Stimulated activated naive CD8-positive, alpha-beta T cell treated with anti-CD3 and anti-CD28 coated beads, Interleukin-15, Interleukin-2, amounts not matched to agents 100 U/mL and 50 U/mL, for 24 hours (primary cell): ENCODE measurements around the gene TTC19.
A peak's percentile ranks its signal among the peaks of the same experiment; 100 is the strongest.
"Not testable (repeated sequence)": the region's sequence is repeated elsewhere in the genome, so short reads cannot be mapped to it uniquely, and the experiment has no call there.

Experiments
- ATAC-seq: fragments of 150-1000 bp; cut with Tn5 transposase; one replicate; pipeline ENCODE4 v1.10.0; 2021
- DNase-seq: peaks from one replicate; pipeline ENCODE4 v3.0.0; 2021

Gene TTC19

GRCh38 chr17:15973016-15973415, 26.6 kb upstream of the TTC19 start:
- ATAC-seq (peak; percentile 52), DNase-seq (no peak)

GRCh38 chr17:15973834-15974233, 25.8 kb upstream of the TTC19 start:
- ATAC-seq: no peak

GRCh38 chr17:15977894-15978293, 21.7 kb upstream of the TTC19 start:
- ATAC-seq: no peak
- DNase-seq: no peak

More at GRCh38 chr17:15973834-15974233, 25.8 kb upstream of the TTC19 start:
- no peak for DNase-seq

- DNase-seq: no peak
- ATAC-seq: no peak
These were observed 21.0 kb upstream of the TTC19 start for GRCh38 chr17:15978606-15979005.

- not testable (repeated sequence) for DNase-seq, ATAC-seq
These were observed 20.6 kb upstream of the TTC19 start for GRCh38 chr17:15979013-15979412.

- peak; percentile 35 for DNase-seq
- peak; percentile 100 for ATAC-seq
These were observed 18.4 kb upstream of the TTC19 start for GRCh38 chr17:15981208-15981607.

DNA sequence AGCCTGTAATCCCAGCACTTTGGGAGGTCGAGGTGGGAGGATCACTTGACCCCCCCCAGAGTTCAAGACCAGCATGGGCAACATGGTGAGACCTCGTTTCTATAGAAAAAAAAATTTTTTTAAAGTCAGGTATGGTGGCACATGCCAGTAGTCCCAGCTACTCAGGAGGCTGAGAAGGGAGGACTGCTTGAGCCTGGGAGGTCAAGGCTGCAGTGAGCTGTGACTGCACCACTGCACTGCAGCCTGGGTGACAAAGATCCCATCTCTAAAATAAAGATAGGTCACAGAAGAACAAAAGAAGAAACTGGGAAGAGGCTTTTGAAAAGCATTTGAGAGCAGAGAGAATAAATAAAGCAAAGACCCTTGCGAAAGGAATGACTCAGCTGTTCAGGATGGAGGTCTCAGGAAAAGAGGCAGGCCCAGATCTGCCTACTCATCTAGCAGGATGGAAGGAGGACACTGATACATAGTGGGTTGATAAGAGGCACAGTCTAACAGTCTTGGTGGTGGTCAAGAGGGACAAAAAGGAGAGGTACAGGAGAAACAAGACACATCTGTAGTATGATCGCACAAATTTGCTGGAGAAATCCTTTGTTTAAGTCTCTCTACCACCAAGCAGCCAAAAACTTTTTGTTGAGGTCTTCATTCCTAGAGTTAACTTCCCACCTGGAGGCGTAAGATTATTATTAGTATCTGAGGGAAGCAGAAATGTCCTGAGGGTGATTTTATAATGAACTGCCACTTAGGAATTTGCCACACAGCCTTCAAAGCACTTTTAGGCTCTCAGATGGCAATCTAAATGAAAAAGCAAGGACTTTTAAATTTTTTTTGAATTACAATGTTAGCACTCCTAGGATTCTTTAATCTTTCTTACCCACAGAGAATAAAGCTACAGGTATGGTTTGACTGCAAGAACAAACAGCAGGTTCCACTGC, 17.7 kb upstream of the TTC19 start:
- DNase-seq (no peak), ATAC-seq (no peak)

- no peak for DNase-seq
- ATAC-seq: no peak
These were observed 3.3 kb upstream of the TTC19 start for GRCh38 chr17:15996322-15996721.

DNA sequence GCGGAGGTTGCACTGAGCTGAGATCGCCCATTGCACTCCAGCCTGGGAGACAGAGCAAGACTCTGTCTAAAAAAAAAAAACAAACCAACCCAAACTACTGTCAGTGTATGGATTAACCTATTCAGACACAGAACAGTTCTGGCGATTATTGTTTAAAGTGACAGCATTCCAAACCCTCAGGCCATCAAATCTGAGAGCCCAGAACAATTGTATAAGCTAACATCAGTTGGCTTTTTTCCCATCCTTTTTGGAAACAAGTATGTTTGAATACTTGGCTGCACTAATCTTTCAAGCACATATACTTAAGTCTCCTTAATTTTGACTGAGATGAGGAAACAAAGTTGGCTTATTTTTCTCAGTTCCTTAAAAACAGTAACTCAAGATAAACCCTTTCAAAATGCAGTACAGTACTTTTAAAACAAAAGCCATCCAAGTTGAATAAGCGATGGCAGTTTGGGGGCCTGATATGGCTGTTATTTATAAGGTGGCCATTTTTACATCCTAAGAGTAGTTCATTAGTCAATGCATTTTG, 1.5 kb upstream of the TTC19 start:
- no peak for ATAC-seq
- DNase-seq: no peak

DNA sequence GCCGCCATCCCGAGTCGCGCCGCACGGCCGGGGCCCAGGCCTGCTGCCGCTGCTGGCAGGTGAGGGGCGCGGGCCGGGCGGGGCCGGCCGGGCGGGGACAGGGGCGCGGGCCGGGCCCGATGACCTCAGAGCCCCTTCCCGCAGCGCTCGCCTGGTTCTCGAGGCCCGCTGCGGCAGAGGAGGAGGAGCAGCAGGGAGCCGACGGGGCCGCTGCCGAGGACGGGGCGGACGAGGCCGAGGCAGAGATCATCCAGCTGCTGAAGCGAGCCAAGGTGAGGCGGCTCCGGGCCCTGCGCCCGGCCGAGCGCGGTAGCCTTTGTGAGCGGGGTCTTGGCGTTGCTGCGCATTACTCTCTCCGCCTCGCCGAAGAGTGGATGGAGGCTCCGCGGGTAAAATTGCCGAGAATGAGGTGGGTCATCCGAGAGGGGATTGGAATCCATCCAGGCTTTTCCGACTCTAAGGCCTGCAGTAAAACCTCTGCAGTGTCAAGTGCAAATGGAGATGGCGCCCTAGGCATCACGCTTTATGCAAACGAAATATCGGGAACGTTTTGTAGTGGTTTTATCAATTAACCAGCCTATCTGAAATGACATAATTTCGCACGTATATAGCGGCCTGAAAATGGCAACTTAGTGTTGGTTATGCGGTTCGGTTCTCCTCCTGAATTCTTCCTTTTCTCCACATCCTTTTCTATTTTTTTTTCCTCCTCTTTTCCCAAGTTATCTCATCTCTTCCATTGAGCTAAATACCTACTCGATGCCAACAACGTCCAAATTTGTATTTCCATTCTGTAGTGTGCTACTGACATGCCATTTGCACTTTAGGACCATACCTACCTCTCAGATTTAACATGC, 577 bp downstream of the TTC19 start:
- ATAC-seq: no peak
- no peak for DNase-seq

GRCh38 chr17:16001226-16001897, 1.7 kb downstream of the TTC19 start:
- ATAC-seq (no peak), DNase-seq (no peak)

- ATAC-seq: no peak
- DNase-seq: no peak
These were observed 3.2 kb downstream of the TTC19 start for GRCh38 chr17:16002708-16003260.

DNA sequence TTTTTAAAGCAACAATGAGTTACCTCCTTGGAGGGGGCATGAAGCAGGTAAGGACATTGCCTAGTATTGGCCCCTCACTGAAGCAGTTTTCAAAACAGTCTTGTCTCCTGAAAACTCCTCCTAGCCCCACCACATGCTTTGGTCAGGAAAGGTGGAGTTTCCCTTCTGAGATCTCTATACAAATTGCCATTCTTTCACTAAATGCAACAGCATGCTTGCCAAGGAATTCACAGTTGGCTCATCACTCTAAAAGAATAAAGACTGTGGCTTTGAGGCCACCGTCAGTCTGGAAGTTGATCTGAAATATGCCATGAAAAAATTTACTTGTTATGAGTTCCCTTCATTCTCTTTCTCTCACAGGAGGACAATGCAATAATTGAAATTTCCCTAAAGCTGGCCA, 4.2 kb downstream of the TTC19 start:
- ATAC-seq (no peak), DNase-seq (no peak)

DNA sequence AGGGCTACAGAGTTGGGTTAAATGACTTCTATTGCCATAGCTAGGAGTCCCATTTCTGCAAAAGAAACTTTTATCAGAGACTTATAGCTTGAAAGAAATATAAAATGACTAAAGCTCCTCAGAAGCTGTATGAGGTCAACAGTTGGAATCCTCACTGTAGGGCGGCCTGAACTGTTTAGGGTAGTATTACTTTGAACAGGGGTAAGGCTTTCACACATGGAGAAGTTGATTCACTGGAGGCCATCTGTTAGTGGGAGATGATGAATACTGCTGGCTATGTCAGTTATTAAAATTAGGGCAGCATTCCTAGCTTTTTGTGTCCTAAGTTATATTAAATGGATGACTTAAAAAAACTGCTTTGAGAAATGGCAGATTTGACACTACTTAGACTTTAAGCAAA, 6.0 kb downstream of the TTC19 start:
- DNase-seq (no peak), ATAC-seq (no peak)

GRCh38 chr17:16007439-16007838, 7.8 kb downstream of the TTC19 start:
- ATAC-seq (no peak), DNase-seq (no peak)

- ATAC-seq (no peak), DNase-seq (no peak)
These were observed 14.4 kb downstream of the TTC19 start for GRCh38 chr17:16013943-16014407.

- no peak for DNase-seq
These were observed 19.7 kb downstream of the TTC19 start for GRCh38 chr17:16019347-16019746.

GRCh38 chr17:16023881-16024280, 24.3 kb downstream of the TTC19 start:
- no peak for ATAC-seq
- DNase-seq: no peak

More at GRCh38 chr17:16019347-16019746, 19.7 kb downstream of the TTC19 start:
- ATAC-seq: no peak

DNA sequence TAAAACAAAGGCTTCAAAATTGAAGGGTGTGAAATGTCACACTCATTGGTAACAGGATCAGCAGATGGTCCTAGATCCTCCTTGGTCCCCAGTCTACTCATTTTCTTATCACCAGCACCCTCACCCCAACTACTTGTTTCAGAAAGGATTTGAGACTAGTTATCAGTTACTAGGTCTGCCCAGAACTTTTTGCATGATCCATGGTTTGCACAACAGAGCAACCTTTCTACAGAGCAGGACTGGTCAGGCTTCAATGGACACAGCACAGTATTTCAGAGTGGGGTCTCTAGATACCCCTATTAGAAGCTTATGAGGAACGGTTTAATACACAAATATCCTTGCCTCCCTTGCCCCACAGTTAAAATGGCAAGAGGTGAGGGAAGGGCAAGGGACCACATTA, 25.6 kb downstream of the TTC19 start:
- DNase-seq (no peak), ATAC-seq (no peak)

DNA sequence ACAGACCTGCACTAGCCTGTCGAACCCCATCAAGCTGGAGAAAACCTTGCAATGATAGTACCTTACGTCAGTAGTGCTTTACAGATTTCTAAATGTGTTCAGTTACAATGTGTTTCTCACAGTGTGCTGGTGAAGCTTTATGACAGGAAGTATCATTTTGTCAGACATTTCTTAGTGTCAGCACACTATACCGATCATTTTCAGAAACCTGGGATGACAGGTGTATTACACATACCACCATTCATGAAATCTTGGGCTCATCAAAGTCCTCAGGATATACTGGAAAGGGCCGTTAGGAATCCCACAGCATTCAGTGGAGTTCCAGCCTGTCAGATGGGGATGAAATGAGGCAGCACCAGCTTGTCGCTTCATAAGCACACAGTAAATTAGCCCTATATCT, 27.3 kb downstream of the TTC19 start:
- ATAC-seq: no peak
- DNase-seq: no peak

GRCh38 chr17:16027708-16028584, 28.3 kb downstream of the TTC19 start:
- peak; percentile 58 for DNase-seq
- peak; percentile 99 for ATAC-seq
